ENCODE data around the gene UBE2I. TPM values are rescaled to one million over a fixed set of nuclear protein-coding genes. Genes with fewer than 3 reads are reported as not detected.
"Not testable (repeated sequence)": the region's sequence is repeated elsewhere in the genome, so short reads cannot be mapped to it uniquely, and the experiment has no call there.

UBE2I gene
- total and polyA plus RNA-seq, 4 donors: 35.7 to 86.7 (median 72.4) TPM

DNA sequence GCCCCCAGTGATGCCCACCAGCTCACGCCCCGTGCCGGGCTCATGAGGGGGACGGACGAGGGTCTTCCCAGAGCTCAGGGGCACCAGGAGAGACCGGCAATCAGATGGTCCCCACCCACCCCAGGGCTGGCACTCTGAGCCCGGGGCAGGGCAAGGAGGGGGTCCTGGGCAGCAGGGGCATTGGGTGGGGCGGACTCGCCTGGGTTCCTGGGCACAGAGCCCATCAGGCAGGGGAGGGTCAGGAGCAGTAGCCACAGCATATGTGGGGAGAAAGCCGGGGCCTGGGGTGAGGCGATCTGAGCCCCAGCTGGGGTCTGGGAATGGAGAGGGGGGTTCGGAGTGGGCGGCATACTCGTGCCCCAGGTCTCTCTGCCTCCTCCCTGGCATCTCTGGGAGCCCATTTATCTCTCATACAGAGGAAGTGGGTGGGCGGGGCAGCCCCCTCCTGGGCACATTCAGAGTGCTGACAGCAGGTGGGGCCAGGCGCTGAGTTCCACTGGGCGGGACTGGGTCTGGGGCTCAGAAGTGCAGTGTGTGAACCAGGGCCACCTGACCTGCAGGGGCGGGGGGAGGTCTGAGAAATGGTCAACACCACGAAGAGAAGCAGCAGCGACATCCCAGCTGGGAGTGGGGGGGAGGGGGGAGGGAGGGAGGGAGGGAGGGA is 20.5 kb upstream of the UBE2I start:
- Histone ChIP-seq H3K36me3 (ENCODE audit: control insufficient read depth in 1 of 2, insufficient read depth in 2 of 2, low read length in 1 of 2) (no peaks in the 10 kb centered on the region), H3K27ac (ENCODE audit: low read depth in 1 of 2, low read length in 2 of 2) (no peak overlapping the region), H3K27me3 (ENCODE audit: control insufficient read depth in 1 of 2, insufficient read depth in 2 of 2, low read length in 1 of 2) (no peaks in the 10 kb centered on the region), H3K4me3 (ENCODE audit: low read length in 2 of 2) (no peak overlapping the region), H3K4me1 (ENCODE audit: control insufficient read depth in 1 of 2, insufficient read depth in 2 of 2, low read length in 2 of 2) (no peaks in the 10 kb centered on the region), H3K9me3 (ENCODE audit: control insufficient read depth, low read length) (no peaks in the 10 kb centered on the region)
- no peak for DNase-seq
- intact Hi-C loops (cut with DNase I): no loop called here
- no peak for ATAC-seq (ENCODE audit: low FRiP score)
- WGBS, 2 donors: 30 to 42% methylated on average over 17 to 20 of the region's 20 CpGs

DNA sequence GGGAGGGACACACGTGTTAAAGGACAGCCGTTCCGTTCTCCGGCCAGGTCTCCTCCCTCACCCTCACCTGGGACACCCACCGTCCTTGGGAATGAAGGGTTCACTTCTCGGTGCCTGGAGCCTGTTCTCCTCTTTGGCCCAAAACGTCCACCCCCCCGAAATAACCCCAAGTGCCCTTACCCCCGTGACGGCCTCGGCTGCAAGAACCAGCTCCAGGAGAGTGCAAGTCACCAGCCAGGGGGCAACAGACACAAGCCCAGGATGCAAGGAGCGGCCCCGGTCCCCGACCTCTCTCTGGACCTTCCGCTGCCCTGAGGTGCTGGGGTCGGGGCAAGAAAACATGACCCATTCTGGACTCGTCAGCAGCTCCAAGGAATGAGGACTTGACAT is 20.0 kb upstream of the UBE2I start:
- ATAC-seq (ENCODE audit: low FRiP score) (no peak), DNase-seq (no peak)
- Histone ChIP-seq H3K27me3 (ENCODE audit: control insufficient read depth in 1 of 2, insufficient read depth in 2 of 2, low read length in 1 of 2) (no peaks in the 10 kb centered on the region), H3K4me1 (ENCODE audit: control insufficient read depth in 1 of 2, insufficient read depth in 2 of 2, low read length in 2 of 2) (no peaks in the 10 kb centered on the region), H3K9me3 (ENCODE audit: control insufficient read depth, low read length) (no peaks in the 10 kb centered on the region), H3K4me3 (ENCODE audit: low read length in 2 of 2) (no peak overlapping the region), H3K27ac (ENCODE audit: low read depth in 1 of 2, low read length in 2 of 2) (no peak overlapping the region), H3K36me3 (ENCODE audit: control insufficient read depth in 1 of 2, insufficient read depth in 2 of 2, low read length in 1 of 2) (no peaks in the 10 kb centered on the region)
- intact Hi-C loops (cut with DNase I): no loop called here
- WGBS, 2 donors: 0 to 4% methylated on average over 17 of the region's 17 CpGs

DNA sequence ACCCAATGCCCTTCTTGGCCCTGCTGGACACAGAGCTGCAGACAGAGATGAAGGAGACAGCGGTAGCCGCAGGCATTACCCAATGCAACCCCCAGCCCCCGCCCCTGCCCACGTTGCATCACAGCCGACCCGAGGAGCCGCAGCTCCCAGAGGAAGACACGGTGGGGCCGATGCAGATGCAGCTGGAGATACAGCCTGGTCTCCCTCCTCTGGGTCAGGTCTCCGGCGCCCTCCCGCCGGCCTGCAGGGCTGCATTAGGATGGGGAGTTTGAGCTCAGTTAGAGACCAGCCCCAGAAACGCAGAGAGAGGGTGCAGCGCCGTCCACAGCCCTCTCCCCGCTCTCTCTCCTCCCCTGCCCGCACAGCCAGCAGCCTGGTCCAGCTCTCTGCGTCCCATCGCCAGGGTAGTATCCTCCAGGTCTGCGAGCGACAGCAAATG is 19.4 kb upstream of the UBE2I start:
- DNase-seq (no peak), ATAC-seq (ENCODE audit: low FRiP score) (no peak)
- Histone ChIP-seq H3K27me3 (ENCODE audit: control insufficient read depth in 1 of 2, insufficient read depth in 2 of 2, low read length in 1 of 2) (no peaks in the 10 kb centered on the region), H3K27ac (ENCODE audit: low read depth in 1 of 2, low read length in 2 of 2) (no peak overlapping the region), H3K4me1 (ENCODE audit: control insufficient read depth in 1 of 2, insufficient read depth in 2 of 2, low read length in 2 of 2) (no peaks in the 10 kb centered on the region), H3K36me3 (ENCODE audit: control insufficient read depth in 1 of 2, insufficient read depth in 2 of 2, low read length in 1 of 2) (no peaks in the 10 kb centered on the region), H3K9me3 (ENCODE audit: control insufficient read depth, low read length) (no peaks in the 10 kb centered on the region), H3K4me3 (ENCODE audit: low read length in 2 of 2) (no peak overlapping the region)
- 6 to 10% methylated on average over 19 to 22 of the region's 22 CpGs for WGBS, 2 donors
- intact Hi-C loops (cut with DNase I): no loop called here

GRCh38 chr16:1290860-1291575 is 18.4 kb upstream of the UBE2I start:
- ATAC-seq (ENCODE audit: low FRiP score) (no peak), DNase-seq (no peak)
- 51 to 54% methylated on average over 29 of the region's 29 CpGs for WGBS, 2 donors
- H3K27ac ChIP-seq (ENCODE audit: low read depth in 1 of 2, low read length in 2 of 2): no peak overlapping the region
- no peaks in the 10 kb centered on the region for H3K36me3 ChIP-seq (ENCODE audit: control insufficient read depth in 1 of 2, insufficient read depth in 2 of 2, low read length in 1 of 2)
- intact Hi-C loops (cut with DNase I): no loop called here
- no peaks in the 10 kb centered on the region for H3K9me3 ChIP-seq (ENCODE audit: control insufficient read depth, low read length)
- H3K27me3 ChIP-seq (ENCODE audit: control insufficient read depth in 1 of 2, insufficient read depth in 2 of 2, low read length in 1 of 2): no peaks in the 10 kb centered on the region
- H3K4me1 ChIP-seq (ENCODE audit: control insufficient read depth in 1 of 2, insufficient read depth in 2 of 2, low read length in 2 of 2): no peaks in the 10 kb centered on the region
- H3K4me3 ChIP-seq (ENCODE audit: low read length in 2 of 2): no peak overlapping the region

DNA sequence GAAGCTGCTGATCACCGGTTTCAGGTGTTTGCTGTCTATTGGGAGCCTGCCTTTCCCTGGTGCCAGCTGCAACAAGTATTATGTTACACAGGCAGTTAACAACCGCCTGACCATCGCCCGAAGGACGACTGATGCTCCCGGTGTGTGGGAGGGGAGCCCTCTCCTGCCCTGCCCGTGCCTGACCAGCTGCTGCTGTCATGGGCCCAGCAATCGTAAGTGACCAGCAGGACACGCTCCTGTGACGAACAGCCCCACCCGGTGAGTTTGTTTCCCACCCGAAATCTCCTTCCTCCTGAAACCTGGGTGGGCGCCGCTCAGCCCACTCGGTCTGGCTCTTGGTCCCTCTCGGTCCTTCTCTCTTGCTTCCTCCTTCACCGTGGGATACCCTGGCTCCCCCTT is 17.9 kb upstream of the UBE2I start:
- Histone ChIP-seq H3K27me3 (ENCODE audit: control insufficient read depth in 1 of 2, insufficient read depth in 2 of 2, low read length in 1 of 2) (no peaks in the 10 kb centered on the region), H3K36me3 (ENCODE audit: control insufficient read depth in 1 of 2, insufficient read depth in 2 of 2, low read length in 1 of 2) (no peaks in the 10 kb centered on the region), H3K4me3 (ENCODE audit: low read length in 2 of 2) (no peak overlapping the region), H3K4me1 (ENCODE audit: control insufficient read depth in 1 of 2, insufficient read depth in 2 of 2, low read length in 2 of 2) (no peaks in the 10 kb centered on the region), H3K9me3 (ENCODE audit: control insufficient read depth, low read length) (no peaks in the 10 kb centered on the region), H3K27ac (ENCODE audit: low read depth in 1 of 2, low read length in 2 of 2) (no peak overlapping the region)
- DNase-seq (no peak), ATAC-seq (ENCODE audit: low FRiP score) (no peak)
- WGBS, 2 donors: 37 to 42% methylated on average over 17 of the region's 17 CpGs
- intact Hi-C loops (cut with DNase I): no loop called here

- WGBS, 2 donors: 74 to 87% methylated on average over 5 to 6 of the region's 6 CpGs
- H3K36me3 ChIP-seq (ENCODE audit: control insufficient read depth in 1 of 2, insufficient read depth in 2 of 2, low read length in 1 of 2); ATAC-seq (ENCODE audit: low FRiP score); H3K27me3 ChIP-seq (ENCODE audit: control insufficient read depth in 1 of 2, insufficient read depth in 2 of 2, low read length in 1 of 2); intact Hi-C loops (cut with DNase I); H3K4me3 ChIP-seq (ENCODE audit: low read length in 2 of 2); H3K27ac ChIP-seq (ENCODE audit: low read depth in 1 of 2, low read length in 2 of 2); H3K4me1 ChIP-seq (ENCODE audit: control insufficient read depth in 1 of 2, insufficient read depth in 2 of 2, low read length in 2 of 2); H3K9me3 ChIP-seq (ENCODE audit: control insufficient read depth, low read length); DNase-seq: not testable (repeated sequence)
These were observed 17.2 kb upstream of the UBE2I start for GRCh38 chr16:1292208-1292607.

GRCh38 chr16:1292808-1293207 is 16.6 kb upstream of the UBE2I start:
- H3K4me3 ChIP-seq (ENCODE audit: low read length in 2 of 2); DNase-seq; ATAC-seq (ENCODE audit: low FRiP score); H3K27ac ChIP-seq (ENCODE audit: low read depth in 1 of 2, low read length in 2 of 2); H3K9me3 ChIP-seq (ENCODE audit: control insufficient read depth, low read length); H3K27me3 ChIP-seq (ENCODE audit: control insufficient read depth in 1 of 2, insufficient read depth in 2 of 2, low read length in 1 of 2); intact Hi-C loops (cut with DNase I); H3K4me1 ChIP-seq (ENCODE audit: control insufficient read depth in 1 of 2, insufficient read depth in 2 of 2, low read length in 2 of 2); H3K36me3 ChIP-seq (ENCODE audit: control insufficient read depth in 1 of 2, insufficient read depth in 2 of 2, low read length in 1 of 2): not testable (repeated sequence)
- WGBS, 2 donors: 74 to 80% methylated on average over 8 of the region's 8 CpGs

DNA sequence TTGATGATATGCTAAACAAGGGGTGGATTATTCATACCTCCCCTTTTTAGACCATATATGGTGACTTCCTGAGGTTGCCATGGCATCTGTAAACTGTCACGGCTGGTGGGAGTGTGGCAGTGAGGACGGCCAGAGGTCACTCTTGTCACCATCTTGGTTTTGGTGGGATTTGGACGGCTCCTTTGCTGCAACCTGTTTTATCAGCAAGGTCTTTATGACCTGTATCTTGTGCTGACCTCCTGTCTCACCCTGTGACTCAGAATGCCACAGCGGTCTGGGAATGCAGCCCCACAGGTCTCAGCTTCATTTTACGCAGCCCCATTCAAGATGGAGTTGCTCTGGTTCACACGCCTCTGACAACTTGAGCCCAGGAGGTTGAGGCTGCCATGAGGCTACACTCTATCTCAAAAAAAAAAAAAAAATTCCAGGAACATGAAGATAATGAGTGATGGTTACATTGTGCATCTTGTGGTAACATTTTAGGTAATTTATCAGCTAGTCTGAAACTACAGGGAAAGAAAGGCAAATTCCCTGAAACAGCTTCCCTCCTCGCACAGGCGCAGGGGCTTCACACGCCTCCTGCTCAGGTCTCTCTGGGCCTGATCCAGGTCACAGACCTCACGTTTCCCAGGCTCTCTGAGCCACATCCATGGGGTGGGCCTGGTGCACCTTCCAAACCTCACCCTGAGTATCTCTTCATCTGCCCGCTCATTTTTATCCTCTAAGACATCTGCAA is 15.3 kb upstream of the UBE2I start:
- 72% methylated on average over 11 of the region's 11 CpGs for WGBS, 2 donors

More for the DNA sequence above, 15.3 kb upstream of the UBE2I start:
- Histone ChIP-seq H3K4me3 (ENCODE audit: low read length in 2 of 2) (no peak overlapping the region), H3K36me3 (ENCODE audit: control insufficient read depth in 1 of 2, insufficient read depth in 2 of 2, low read length in 1 of 2) (no peaks in the 10 kb centered on the region), H3K27ac (ENCODE audit: low read depth in 1 of 2, low read length in 2 of 2) (no peak overlapping the region), H3K9me3 (ENCODE audit: control insufficient read depth, low read length) (no peaks in the 10 kb centered on the region), H3K27me3 (ENCODE audit: control insufficient read depth in 1 of 2, insufficient read depth in 2 of 2, low read length in 1 of 2) (no peaks in the 10 kb centered on the region), H3K4me1 (ENCODE audit: control insufficient read depth in 1 of 2, insufficient read depth in 2 of 2, low read length in 2 of 2) (no peaks in the 10 kb centered on the region)
- DNase-seq (no peak), ATAC-seq (ENCODE audit: low FRiP score) (no peak)
- intact Hi-C loops (cut with DNase I): no loop called here

All from aorta (tissue), 5 donors.